K562 (cell line): ENCODE measurements around the gene DARS2. TPM values are rescaled to one million over a fixed set of nuclear protein-coding genes. Genes with fewer than 3 reads are reported as not detected.

Experiments used
- BHLHE40 ChIP-seq: IDR thresholded peaks from 2 replicates; pipeline ENCODE4 v1.6.1; 2011; ENCODE audit warnings: low read length, improper control_type of control experiment
- CBX1 ChIP-seq: sonication (generic); IDR thresholded peaks from 2 replicates; pipeline ENCODE4 v1.6.1; 2016; ENCODE audit warnings: antibody characterized with exemption, low read depth, mild to moderate bottlenecking
- CC2D1A ChIP-seq: fragments of 450-650 bp; IDR thresholded peaks from 2 replicates; pipeline ENCODE4 v1.6.1; 2017; ENCODE audit warnings: mild to moderate bottlenecking
- CREB3L1 ChIP-seq: fragments of 450-650 bp; IDR thresholded peaks from 2 replicates; pipeline ENCODE4 v1.6.1; 2014; ENCODE audit warnings: low read depth, mild to moderate bottlenecking, moderate library complexity, borderline replicate concordance
- E2F5 ChIP-seq: sonication (generic); formaldehyde crosslinking; IDR thresholded peaks from 2 replicates; pipeline ENCODE4 v1.8.0; 2022; ENCODE audit warnings: mild to moderate bottlenecking, missing genetic modification reagents
- ELF1 ChIP-seq: fragments of 200-800 bp; sonication (Bioruptor generic); IDR thresholded peaks from 2 replicates; pipeline ENCODE4 v1.6.1; 2016; ENCODE audit warnings: missing genetic modification characterization, missing compliant biosample characterization
- HMBOX1 ChIP-seq: sonication (generic); IDR thresholded peaks from 2 replicates; pipeline ENCODE4 v1.6.1; 2016
- IRF1 ChIP-seq: sonication (generic); formaldehyde crosslinking; IDR thresholded peaks from 2 replicates; pipeline ENCODE4 v1.8.0; 2022; ENCODE audit warnings: missing genetic modification reagents, mild to moderate bottlenecking, borderline replicate concordance
- MIER1 ChIP-seq: fragments of 450-650 bp; IDR thresholded peaks from 2 replicates; pipeline ENCODE4 v1.6.1; 2016; ENCODE audit warnings: antibody characterized with exemption, mild to moderate bottlenecking, low read depth
- NCOA2 ChIP-seq, 2 experiments: fragments of 450-650 bp; IDR thresholded peaks; 2 replicates each; pipeline ENCODE4 v1.6.1; 2018; ENCODE audit warnings: mild to moderate bottlenecking in 2 of 2, moderate library complexity in 1 of 2; ENCODE audit not compliant: partially characterized antibody in 2 of 2
- NCOA6 ChIP-seq: fragments of 450-650 bp; IDR thresholded peaks from 2 replicates; pipeline ENCODE4 v1.6.1; 2017; ENCODE audit warnings: mild to moderate bottlenecking
- RBM25 ChIP-seq: fragments of 200-400 bp; formaldehyde crosslinking; IDR thresholded peaks from 2 replicates; pipeline ENCODE4 v1.6.1; 2018; ENCODE audit warnings: low read length, low read depth, moderate library complexity; ENCODE audit not compliant: severe bottlenecking
- SETDB1 ChIP-seq: IDR thresholded peaks from one replicate; pipeline ENCODE4 v1.6.1; 2012; ENCODE audit warnings: low read length, control low read depth, inconsistent platforms
- SREBF2 ChIP-seq: sonication (generic); formaldehyde crosslinking; IDR thresholded peaks from 2 replicates; pipeline ENCODE4 v1.4.0; 2020; ENCODE audit warnings: mild to moderate bottlenecking, missing genetic modification reagents
- SRSF1 ChIP-seq: fragments of 200-400 bp; formaldehyde crosslinking; IDR thresholded peaks from 2 replicates; pipeline ENCODE4 v1.6.1; 2017; ENCODE audit warnings: mild to moderate bottlenecking, low read depth, low read length, moderate library complexity
- THAP7 ChIP-seq: fragments of 250-450 bp; sonication (Bioruptor Pico); IDR thresholded peaks from 2 replicates; pipeline ENCODE4 v1.5.0; 2021
- ZNF143 ChIP-seq: sonication (generic); formaldehyde crosslinking; IDR thresholded peaks from 2 replicates; pipeline ENCODE4 v1.9.0; 2022; ENCODE audit warnings: mild to moderate bottlenecking, missing genetic modification reagents
- ZNF165 ChIP-seq: fragments of 250-450 bp; sonication (Bioruptor Pico); IDR thresholded peaks from 2 replicates; pipeline ENCODE4 v1.4.0; 2020; ENCODE audit warnings: borderline replicate concordance
- ZNF507 ChIP-seq: conservative IDR thresholded peaks from 2 replicates; pipeline ENCODE4 v1.6.1; 2017; ENCODE audit warnings: missing genetic modification characterization, missing compliant biosample characterization
- ZNF740 ChIP-seq, 3 experiments: fragments of 200-800 bp in 1 of 3; sonication (Bioruptor generic) in 1 of 3; sonication (generic) in 1 of 3; formaldehyde crosslinking in 1 of 3; IDR thresholded peaks; 2 replicates each; pipeline versions ENCODE4 v1.6.1 to v1.8.0; 2016 to 2022; ENCODE audit warnings: mild to moderate bottlenecking in 2 of 3, missing compliant biosample characterization in 2 of 3, missing genetic modification characterization in 2 of 3, missing genetic modification reagents in 1 of 3
- ZSCAN29 ChIP-seq: fragments of 450-650 bp; IDR thresholded peaks from 2 replicates; pipeline ENCODE4 v1.6.1; 2017
- polyA plus RNA-seq, 8 experiments: library from polyadenylated mRNA; depleted of rRNA in 4 of 8; stranded (reverse) in 5 of 8; unstranded in 3 of 8; fragments of >200 nt; fragmentation: Nextera tagmentation in 2 of 8; fragmentation: Illumina TruSeq in 1 of 8; extraction: Ambion mirVana in 2 of 8; extraction: Trizol in 1 of 8; gene quantifications; 2 replicates each; pipeline versions ENCODE4 v1.2.1 to v1.2.3, GENCODE V29; 2011 to 2014; ENCODE audit warnings: inconsistent platforms in 1 of 8, missing spikeins in 1 of 8
- total RNA-seq, 7 experiments: library from RNA; depleted of rRNA in 6 of 7; stranded (reverse); fragments of >200 nt in 6 of 7; fragmentation: Illumina TruSeq in 2 of 7; extraction: Trizol in 2 of 7; gene quantifications; 2 replicates each; pipeline versions ENCODE4 v1.2.1 to v1.2.3, GENCODE V29; 2011 to 2021; ENCODE audit warnings: low replicate concordance in 1 of 7
- TF ChIP-seq, protein P1 (sequence below): IDR thresholded peaks from 2 replicates; pipeline ENCODE4 v1.6.1; 2011; ENCODE audit not compliant: insufficient read length; ENCODE audit errors: extremely low read depth

Gene DARS2
- total and polyA plus RNA-seq, 9 of the 15 experiments (the other 6 are each of a cell fraction or from before 2014, with no cell fraction given) = 36.4 to 96.7 (median 68.6) TPM

DNA sequence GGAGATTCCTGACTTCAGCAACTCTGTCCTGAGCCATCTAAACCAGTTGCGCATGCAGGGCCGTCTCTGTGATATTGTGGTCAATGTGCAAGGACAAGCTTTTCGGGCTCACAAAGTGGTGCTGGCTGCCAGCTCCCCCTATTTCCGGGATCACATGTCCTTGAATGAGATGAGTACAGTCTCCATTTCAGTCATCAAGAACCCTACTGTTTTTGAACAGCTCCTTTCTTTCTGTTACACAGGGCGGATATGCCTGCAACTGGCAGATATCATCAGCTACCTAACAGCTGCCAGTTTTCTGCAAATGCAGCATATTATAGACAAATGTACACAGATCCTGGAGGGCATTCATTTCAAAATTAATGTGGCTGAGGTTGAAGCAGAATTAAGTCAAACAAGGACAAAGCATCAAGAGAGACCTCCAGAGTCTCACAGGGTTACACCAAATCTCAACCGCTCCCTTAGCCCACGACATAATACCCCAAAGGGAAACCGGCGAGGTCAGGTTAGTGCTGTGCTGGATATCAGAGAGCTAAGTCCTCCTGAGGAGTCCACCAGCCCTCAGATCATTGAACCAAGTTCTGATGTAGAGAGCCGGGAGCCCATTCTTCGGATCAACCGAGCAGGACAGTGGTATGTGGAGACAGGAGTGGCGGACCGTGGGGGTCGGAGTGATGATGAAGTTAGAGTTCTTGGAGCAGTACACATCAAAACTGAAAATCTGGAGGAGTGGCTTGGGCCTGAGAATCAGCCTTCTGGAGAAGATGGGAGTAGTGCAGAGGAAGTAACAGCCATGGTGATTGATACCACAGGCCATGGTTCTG lies 46.0 kb downstream of the DARS2 start (continued):
- TF ChIP-seq IRF1 (CRISPR knock-in tag) = no peak
- no peak for TF ChIP-seq SETDB1
- no peak for TF ChIP-seq NCOA2 (IDR thresholded peaks at IDR 0.05; ENCODE audit: partially characterized antibody in 2 of 2)
- TF ChIP-seq MIER1 = 0 out of 2 replicates have a peak, but pooled peaks have one; percentile 23
- TF ChIP-seq ZNF143 = no peak
- TF ChIP-seq SRSF1 = no peak
- TF ChIP-seq RBM25 = no peak
- no peak for TF ChIP-seq HMBOX1
- TF ChIP-seq CBX1 = no peak
- TF ChIP-seq ELF1 (tag) = peak; percentile 77
- TF ChIP-seq CC2D1A = no peak
- no peak for TF ChIP-seq THAP7 (CRISPR knock-in tag)
- no peak for TF ChIP-seq CREB3L1
- TF ChIP-seq ZNF740 (CRISPR knock-in tag; IDR thresholded peaks at IDR 0.05) = no peak
- TF ChIP-seq ZNF740 (tag; IDR thresholded peaks at IDR 0.05) = no peak
- TF ChIP-seq BHLHE40 = no peak
- TF ChIP-seq ZNF165 (CRISPR knock-in tag) = no peak
- no peak for TF ChIP-seq SREBF2
- TF ChIP-seq NCOA6 = no peak
- no peak for TF ChIP-seq E2F5 (CRISPR knock-in tag)
- TF ChIP-seq ZNF507 (tag) = no peak
- TF ChIP-seq, protein P1, sequence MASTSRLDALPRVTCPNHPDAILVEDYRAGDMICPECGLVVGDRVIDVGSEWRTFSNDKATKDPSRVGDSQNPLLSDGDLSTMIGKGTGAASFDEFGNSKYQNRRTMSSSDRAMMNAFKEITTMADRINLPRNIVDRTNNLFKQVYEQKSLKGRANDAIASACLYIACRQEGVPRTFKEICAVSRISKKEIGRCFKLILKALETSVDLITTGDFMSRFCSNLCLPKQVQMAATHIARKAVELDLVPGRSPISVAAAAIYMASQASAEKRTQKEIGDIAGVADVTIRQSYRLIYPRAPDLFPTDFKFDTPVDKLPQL = no peak
- TF ChIP-seq ZSCAN29 = no peak
